Forelimb muscle (tissue), 1 donor: ENCODE results near the gene DCN. TPM values are rescaled to one million over a fixed set of nuclear protein-coding genes. Genes with fewer than 3 reads are reported as not detected.

ENCODE experiments used
- DNase-seq: peaks from one replicate; pipeline ENCODE4 v3.0.0-alpha.2; 2013; ENCODE audit warnings: low read depth
- polyA plus RNA-seq: library from polyadenylated mRNA; unstranded; fragments of 120-200 nt; gene quantifications from one replicate; pipeline ENCODE4 v1.2.1, GENCODE V29; 2013; ENCODE audit not compliant: insufficient read length

DCN gene
- polyA plus RNA-seq, 1 donor = 1,348 TPM

- no peak for DNase-seq
These were observed 44.2 kb downstream of the DCN start for GRCh38 chr12:91138337-91138920.

- DNase-seq = no peak
These were observed 48.7 kb downstream of the DCN start for GRCh38 chr12:91133871-91134270.

- DNase-seq = no peak
These were observed 52.8 kb downstream of the DCN start for GRCh38 chr12:91129662-91130362.

GRCh38 chr12:91127751-91128150 lies 54.9 kb downstream of the DCN start:
- no peak for DNase-seq

- DNase-seq = no peak
These were observed 55.3 kb downstream of the DCN start for GRCh38 chr12:91127306-91127705.

GRCh38 chr12:91126516-91126915 lies 56.1 kb downstream of the DCN start:
- DNase-seq = no peak

GRCh38 chr12:91123236-91123916 lies 59.2 kb downstream of the DCN start:
- no peak for DNase-seq

- DNase-seq = no peak
These were observed 61.8 kb downstream of the DCN start for GRCh38 chr12:91120781-91121180.

GRCh38 chr12:91119089-91119488 lies 63.5 kb downstream of the DCN start:
- no peak for DNase-seq

GRCh38 chr12:91113621-91114020 lies 69.0 kb downstream of the DCN start:
- DNase-seq = no peak

- peak; percentile 88 for DNase-seq
These were observed 71.0 kb downstream of the DCN start, which contains the start of gene LUM for GRCh38 chr12:91111366-91112325. TSS of gene LUM (minus strand) at chr12:91111494. CDS start at chr12:91108979, 2,515 bp downstream.

- DNase-seq = no peak
These were observed 72.2 kb downstream of the DCN start for GRCh38 chr12:91110311-91110924.

- no peak for DNase-seq
These were observed 72.9 kb downstream of the DCN start for GRCh38 chr12:91109581-91110310.

- DNase-seq = peak; percentile 72
These were observed 73.5 kb downstream of the DCN start for GRCh38 chr12:91109148-91109564.

GRCh38 chr12:91108196-91108755 lies 74.3 kb downstream of the DCN start:
- no peak for DNase-seq

GRCh38 chr12:91106283-91106682 lies 76.3 kb downstream of the DCN start:
- DNase-seq = no peak

GRCh38 chr12:91105807-91106206 lies 76.8 kb downstream of the DCN start:
- DNase-seq = no peak

- DNase-seq = no peak
These were observed 77.7 kb downstream of the DCN start for GRCh38 chr12:91104812-91105466.

GRCh38 chr12:91103624-91104023 lies 79.0 kb downstream of the DCN start:
- no peak for DNase-seq

GRCh38 chr12:91103101-91103500 lies 79.5 kb downstream of the DCN start:
- no peak for DNase-seq
